Breast epithelium (tissue), 3 donors: ENCODE data around the gene C3orf80.
"Not testable (repeated sequence)": the region's sequence is repeated elsewhere in the genome, so short reads cannot be mapped to it uniquely, and the experiment has no call there.

ENCODE experiments used
- POLR2A ChIP-seq: fragments of 450-650 bp; IDR thresholded peaks from one replicate; pipeline ENCODE4 v1.6.1; 2016; ENCODE audit warnings: antibody characterized with exemption, mild to moderate bottlenecking, moderate library complexity
- POLR2AphosphoS5 ChIP-seq, 3 donors: sonication (generic); formaldehyde crosslinking; IDR thresholded peaks; one replicate each; pipeline ENCODE4 v1.6.1; 2017; ENCODE audit warnings: antibody characterized with exemption in 3 of 3
- TF ChIP-seq, protein P1 (sequence below), 3 donors: fragments of 450-650 bp; IDR thresholded peaks; one replicate each; pipeline ENCODE4 v1.5.1; 2016 to 2017; ENCODE audit warnings: antibody characterized with exemption in 3 of 3, mild to moderate bottlenecking in 3 of 3, moderate library complexity in 3 of 3

DNA sequence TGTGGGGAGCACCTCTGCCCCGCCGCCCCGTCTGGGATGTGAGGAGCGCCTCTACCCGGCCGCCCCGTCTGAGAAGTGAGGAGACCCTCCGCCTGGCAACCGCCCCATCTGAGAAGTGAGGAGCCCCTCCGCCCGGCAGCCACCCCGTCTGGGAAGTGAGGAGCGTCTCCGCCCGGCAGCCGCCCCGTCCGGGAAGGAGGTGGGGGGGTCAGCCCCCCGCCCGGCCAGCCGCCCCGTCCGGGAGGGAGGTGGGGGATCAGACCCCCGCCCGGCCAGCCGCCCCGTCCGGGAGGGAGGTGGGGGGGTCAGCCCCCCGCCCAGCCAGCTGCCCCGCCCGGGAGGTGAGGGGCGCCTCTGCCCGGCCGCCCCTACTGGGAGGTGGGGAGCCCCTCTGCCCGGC lies 46.6 kb upstream of the C3orf80 start:
- not testable (repeated sequence) for TF ChIP-seq POLR2AphosphoS5 (IDR thresholded peaks at IDR 0.05); POLR2A
- TF ChIP-seq, protein P1, sequence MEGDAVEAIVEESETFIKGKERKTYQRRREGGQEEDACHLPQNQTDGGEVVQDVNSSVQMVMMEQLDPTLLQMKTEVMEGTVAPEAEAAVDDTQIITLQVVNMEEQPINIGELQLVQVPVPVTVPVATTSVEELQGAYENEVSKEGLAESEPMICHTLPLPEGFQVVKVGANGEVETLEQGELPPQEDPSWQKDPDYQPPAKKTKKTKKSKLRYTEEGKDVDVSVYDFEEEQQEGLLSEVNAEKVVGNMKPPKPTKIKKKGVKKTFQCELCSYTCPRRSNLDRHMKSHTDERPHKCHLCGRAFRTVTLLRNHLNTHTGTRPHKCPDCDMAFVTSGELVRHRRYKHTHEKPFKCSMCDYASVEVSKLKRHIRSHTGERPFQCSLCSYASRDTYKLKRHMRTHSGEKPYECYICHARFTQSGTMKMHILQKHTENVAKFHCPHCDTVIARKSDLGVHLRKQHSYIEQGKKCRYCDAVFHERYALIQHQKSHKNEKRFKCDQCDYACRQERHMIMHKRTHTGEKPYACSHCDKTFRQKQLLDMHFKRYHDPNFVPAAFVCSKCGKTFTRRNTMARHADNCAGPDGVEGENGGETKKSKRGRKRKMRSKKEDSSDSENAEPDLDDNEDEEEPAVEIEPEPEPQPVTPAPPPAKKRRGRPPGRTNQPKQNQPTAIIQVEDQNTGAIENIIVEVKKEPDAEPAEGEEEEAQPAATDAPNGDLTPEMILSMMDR (IDR thresholded peaks at IDR 0.05) = not testable (repeated sequence)
